Esophagus (tissue), 2 donors: ENCODE measurements around the gene ITIH5. TPM values are rescaled to one million over a fixed set of nuclear protein-coding genes. Genes with fewer than 3 reads are reported as not detected.

ENCODE experiments used
- H3K27ac ChIP-seq, 2 donors: one replicate each; pipeline ENCODE4 v1.5.1; 2013; ENCODE audit warnings: low read depth in 2 of 2, mild to moderate bottlenecking in 2 of 2, inconsistent platforms in 1 of 2, low read length in 1 of 2, moderate library complexity in 1 of 2
- H3K27me3 ChIP-seq, 2 donors: one replicate each; pipeline ENCODE4 v1.6.1; 2013; ENCODE audit warnings: low read length in 2 of 2, control low read depth in 1 of 2, mild to moderate bottlenecking in 1 of 2; ENCODE audit not compliant: insufficient read depth in 2 of 2, control insufficient read depth in 1 of 2
- H3K36me3 ChIP-seq, 2 donors: one replicate each; pipeline ENCODE4 v1.6.1; 2013; ENCODE audit warnings: low read length in 1 of 2; ENCODE audit not compliant: control insufficient read depth in 2 of 2, insufficient read depth in 2 of 2
- H3K4me1 ChIP-seq, 2 donors: one replicate each; pipeline ENCODE4 v1.6.1; 2013; ENCODE audit warnings: low read length in 1 of 2; ENCODE audit not compliant: control insufficient read depth in 2 of 2, insufficient read depth in 2 of 2
- H3K4me3 ChIP-seq, 2 donors: one replicate each; pipeline ENCODE4 v1.5.1; 2013; ENCODE audit warnings: low read length in 2 of 2, mild to moderate bottlenecking in 2 of 2, low read depth in 1 of 2, moderate library complexity in 1 of 2
- H3K9me3 ChIP-seq, 2 donors: one replicate each; pipeline ENCODE4 v1.6.1; 2013; ENCODE audit warnings: mild to moderate bottlenecking in 2 of 2, low read depth in 1 of 2, low read length in 1 of 2, moderate library complexity in 1 of 2; ENCODE audit not compliant: control insufficient read depth in 2 of 2, insufficient read depth in 1 of 2
- WGBS, 2 donors: extraction: QIAGEN DNeasy Blood & Tissue Kit; methylation state at CpG; one replicate each; pipeline ENCODE4 v1.1.7; 2013; 5-methylcytosine and 5-hydroxymethylcytosine counted together
- polyA plus RNA-seq, 2 donors: library from polyadenylated mRNA; stranded (reverse); fragments of 200-250 nt; gene quantifications; one replicate each; pipeline ENCODE4 v1.2.3, GENCODE V29; 2013
- donor health status: healthy with polysubstance abuse.
- donor health status: Bipolar disorder and iron deficiency.

The ITIH5 gene
- polyA plus RNA-seq, 2 donors: 2.6 to 4.4 TPM

DNA sequence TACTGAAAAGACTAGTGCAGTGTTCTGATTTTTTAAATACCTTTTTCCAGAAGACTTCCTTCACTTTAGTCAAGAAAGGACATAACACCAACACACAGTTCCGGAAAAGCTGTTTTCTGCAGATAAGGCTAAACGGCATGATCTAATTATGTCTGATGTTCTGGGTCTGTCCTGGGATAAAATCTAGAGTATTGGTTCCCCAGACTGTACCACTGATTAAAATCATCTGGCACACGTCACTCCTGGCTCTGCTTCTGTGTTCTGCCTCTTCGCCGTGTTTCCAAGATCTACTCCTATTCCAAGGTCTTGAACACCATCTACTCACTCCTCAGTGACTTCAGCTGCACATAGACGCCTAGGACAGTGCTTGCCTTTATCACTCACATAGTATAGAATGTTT is 155.2 kb downstream of the ITIH5 start:
- no peak overlapping the region for H3K4me3 ChIP-seq
- WGBS, 2 donors: 81 to 85% methylated on average over 6 of the region's 6 CpGs
- H3K4me1 ChIP-seq: peaks cover 0 to 2% of the 10 kb centered on the region in 2 donors
- no peaks in the 10 kb centered on the region for H3K27me3 ChIP-seq
- H3K36me3 ChIP-seq: no peaks in the 10 kb centered on the region
- no peaks in the 10 kb centered on the region for H3K9me3 ChIP-seq
- no peak overlapping the region for H3K27ac ChIP-seq

Other genes starting within 250 kb of the ITIH5 start
- gene ITIH2, start 36.4 kb upstream of the ITIH5 start, polyA plus RNA-seq: not detected
- 10 to 100 TPM in 1 of 2 donors, 1 to 10 TPM in 1; 5.9 to 10.6 TPM for gene KIN, start 121.0 kb upstream of the ITIH5 start, polyA plus RNA-seq
- gene ATP5F1C, start 121.2 kb upstream of the ITIH5 start, polyA plus RNA-seq: 100 to 1,000 TPM; 292 to 382 TPM
- 1 to 10 TPM; 1.6 to 1.9 TPM for gene TAF3, start 151.5 kb upstream of the ITIH5 start, polyA plus RNA-seq